Gastroesophageal sphincter (tissue), 4 donors: ENCODE results near the gene SSH3. TPM values are rescaled to one million over a fixed set of nuclear protein-coding genes. Genes with fewer than 3 reads are reported as not detected.
A peak's percentile ranks its signal among the peaks of the same experiment; 100 is the strongest.

Source experiments
- ATAC-seq: fragments of 150-250 bp; one replicate; pipeline ENCODE4 v1.9.1; 2016; ENCODE audit warnings: mild to moderate bottlenecking, moderate library complexity
- H3K27ac ChIP-seq, 4 donors: fragments of 200-600 bp; sonication (generic) in 3 of 4; 1 replicate in 3 of 4; 2 replicates in 1 of 4; pipeline ENCODE4 v1.5.1; 2016 to 2019
- H3K27me3 ChIP-seq: fragments of 200-600 bp; sonication (generic); one replicate; pipeline ENCODE4 v1.5.1; 2019
- H3K36me3 ChIP-seq, 2 donors: fragments of 200-600 bp; sonication (generic); one replicate each; pipeline ENCODE4 v1.5.1; 2019; ENCODE audit warnings: control low read depth in 1 of 2
- H3K4me1 ChIP-seq, 3 donors: fragments of 200-600 bp; sonication (generic); 1 replicate in 2 of 3; 2 replicates in 1 of 3; pipeline ENCODE4 v1.5.1; 2016 to 2019; ENCODE audit warnings: control low read depth in 2 of 3
- H3K4me3 ChIP-seq, 2 donors: fragments of 200-600 bp; sonication (generic); one replicate each; pipeline ENCODE4 v1.5.1; 2019; ENCODE audit warnings: mild to moderate bottlenecking in 1 of 2, moderate library complexity in 1 of 2
- H3K9me3 ChIP-seq, 3 donors: fragments of 200-600 bp; sonication (generic); one replicate each; pipeline ENCODE4 v1.5.1; 2017 to 2019; ENCODE audit warnings: control low read depth in 2 of 3
- EP300 ChIP-seq: sonication (generic); formaldehyde crosslinking; IDR thresholded peaks from one replicate; pipeline ENCODE4 v1.6.1; 2017; ENCODE audit warnings: antibody characterized with exemption, mild to moderate bottlenecking
- POLR2A ChIP-seq, 2 donors: fragments of 450-650 bp; IDR thresholded peaks; one replicate each; pipeline ENCODE4 v1.6.1; 2017; ENCODE audit warnings: antibody characterized with exemption in 2 of 2, mild to moderate bottlenecking in 2 of 2, moderate library complexity in 1 of 2
- POLR2AphosphoS5 ChIP-seq: sonication (generic); formaldehyde crosslinking; IDR thresholded peaks from one replicate; pipeline ENCODE4 v1.6.1; 2017; ENCODE audit warnings: antibody characterized with exemption
- WGBS, 2 donors: methylation state at CpG; one replicate each; pipeline ENCODE4 v1.1.5; 2018; ENCODE audit warnings: low coverage in 1 of 2; 5-methylcytosine and 5-hydroxymethylcytosine counted together
- total RNA-seq, 4 donors: library from RNA; depleted of rRNA; stranded (reverse); fragments of >200 nt; gene quantifications; one replicate each; pipeline ENCODE4 v1.1.0, GENCODE V29; 2016
- TF ChIP-seq, protein P1 (sequence below), 4 experiments: fragments of 200-600 bp in 2 of 4; fragments of 450-650 bp in 2 of 4; sonication (generic) in 1 of 4; IDR thresholded peaks; one replicate each; pipeline ENCODE4 v1.5.1; 2017 to 2019; ENCODE audit warnings: antibody characterized with exemption in 4 of 4, mild to moderate bottlenecking in 2 of 4, moderate library complexity in 2 of 4

The SSH3 gene
- 10 to 100 TPM; 33.9 to 58.4 (median 41.9) TPM for total RNA-seq

DNA sequence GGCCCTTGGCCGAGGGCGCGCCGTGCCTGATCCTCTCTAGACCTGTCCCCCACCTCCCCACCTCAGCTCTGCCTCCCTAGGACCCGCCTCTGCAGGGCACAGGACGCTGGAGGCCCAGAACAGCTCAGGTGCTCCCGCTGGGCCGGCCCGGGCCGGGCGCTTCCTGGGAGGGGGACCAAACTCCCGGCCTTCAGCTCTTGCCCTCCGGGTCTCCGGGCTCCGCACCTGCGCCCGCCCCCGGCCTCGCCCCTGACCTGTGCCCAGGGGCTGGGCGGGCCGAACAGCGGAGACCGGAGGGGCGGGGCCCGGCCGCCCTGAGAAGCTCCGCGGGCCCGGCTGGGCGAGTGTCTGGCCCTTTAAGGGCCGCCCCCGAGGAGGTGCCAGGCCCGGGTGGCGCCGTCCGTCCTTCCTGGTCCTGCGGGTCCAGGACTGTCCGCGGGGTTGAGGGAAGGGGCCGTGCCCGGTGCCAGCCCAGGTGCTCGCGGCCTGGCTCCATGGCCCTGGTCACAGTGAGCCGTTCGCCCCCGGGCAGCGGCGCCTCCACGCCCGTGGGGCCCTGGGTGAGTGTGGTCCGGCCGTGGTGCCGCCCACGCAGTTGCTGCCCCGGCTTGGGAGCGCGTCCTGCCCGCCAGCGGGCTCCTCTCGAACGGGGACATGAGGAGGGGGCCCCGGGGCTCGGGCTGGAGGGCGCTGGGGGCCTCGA is at the start of gene SSH3:
Gene SSH3, plus strand, starts transcription at position 399 of the 703 bp plus-strand sequence. Its CDS starts 96 bp downstream, at position 495.
- H3K4me1 ChIP-seq, result peaks cover 0 to 37% (median 18%) of the 10 kb centered on the region in 3 donors
- no peaks in the 10 kb centered on the region for H3K27me3 ChIP-seq
- ATAC-seq, result peak; percentile 88
- H3K4me3 ChIP-seq, result peak within 1 kb of the TSS; percentile 80 to 98
- TF ChIP-seq EP300 (no peak), POLR2A (IDR thresholded peaks at IDR 0.05) (peak in 1 of 2 donors; percentile 31), POLR2AphosphoS5 (peak; percentile 51)
- H3K36me3 ChIP-seq, result peaks cover 0 to 59% of the 10 kb centered on the region in 2 donors
- 0% methylated on average over 4 of the region's 65 CpGs; no CpG with 5 or more reads in 1 of the 2 donors for whole genome bisulfite sequencing, 2 donors
- peak within 1 kb of the TSS; percentile 5 to 82 (median 78) for H3K27ac ChIP-seq
- no peaks in the 10 kb centered on the region for H3K9me3 ChIP-seq

GRCh38 chr11:67253872-67254624 is 49.3 kb upstream of the SSH3 start:
- H3K27ac ChIP-seq, result peak overlapping the region in 1 of 4 donors; percentile 13
- TF ChIP-seq EP300, result no peak
- no peak for TF ChIP-seq POLR2A (IDR thresholded peaks at IDR 0.05)
- TF ChIP-seq, protein P1, sequence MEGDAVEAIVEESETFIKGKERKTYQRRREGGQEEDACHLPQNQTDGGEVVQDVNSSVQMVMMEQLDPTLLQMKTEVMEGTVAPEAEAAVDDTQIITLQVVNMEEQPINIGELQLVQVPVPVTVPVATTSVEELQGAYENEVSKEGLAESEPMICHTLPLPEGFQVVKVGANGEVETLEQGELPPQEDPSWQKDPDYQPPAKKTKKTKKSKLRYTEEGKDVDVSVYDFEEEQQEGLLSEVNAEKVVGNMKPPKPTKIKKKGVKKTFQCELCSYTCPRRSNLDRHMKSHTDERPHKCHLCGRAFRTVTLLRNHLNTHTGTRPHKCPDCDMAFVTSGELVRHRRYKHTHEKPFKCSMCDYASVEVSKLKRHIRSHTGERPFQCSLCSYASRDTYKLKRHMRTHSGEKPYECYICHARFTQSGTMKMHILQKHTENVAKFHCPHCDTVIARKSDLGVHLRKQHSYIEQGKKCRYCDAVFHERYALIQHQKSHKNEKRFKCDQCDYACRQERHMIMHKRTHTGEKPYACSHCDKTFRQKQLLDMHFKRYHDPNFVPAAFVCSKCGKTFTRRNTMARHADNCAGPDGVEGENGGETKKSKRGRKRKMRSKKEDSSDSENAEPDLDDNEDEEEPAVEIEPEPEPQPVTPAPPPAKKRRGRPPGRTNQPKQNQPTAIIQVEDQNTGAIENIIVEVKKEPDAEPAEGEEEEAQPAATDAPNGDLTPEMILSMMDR (IDR thresholded peaks at IDR 0.05), result no peak
- no peak for TF ChIP-seq POLR2AphosphoS5
- H3K36me3 ChIP-seq, result peaks cover 9 to 85% of the 10 kb centered on the region in 2 donors

GRCh38 chr11:67254798-67255197 is 48.5 kb upstream of the SSH3 start:
- H3K27me3 ChIP-seq, result no peaks in the 10 kb centered on the region
- peak overlapping the region in 1 of 4 donors; percentile 27 for H3K27ac ChIP-seq
- no peaks in the 10 kb centered on the region for H3K9me3 ChIP-seq
- no peak for TF ChIP-seq POLR2A (IDR thresholded peaks at IDR 0.05)
- no peak for TF ChIP-seq EP300
- no peak for TF ChIP-seq POLR2AphosphoS5
- TF ChIP-seq, protein P1 (IDR thresholded peaks at IDR 0.05), result no peak
- peaks cover 0 to 8% (median 0%) of the 10 kb centered on the region in 3 donors for H3K4me1 ChIP-seq
- peaks cover 9 to 77% of the 10 kb centered on the region in 2 donors for H3K36me3 ChIP-seq
- WGBS, 2 donors, result 100% methylated on average over 2 of the region's 15 CpGs; no CpG with 5 or more reads in 1 of the 2 donors
- no peak overlapping the region for H3K4me3 ChIP-seq
- ATAC-seq, result no peak

More at GRCh38 chr11:67253872-67254624, 49.3 kb upstream of the SSH3 start:
- no peak overlapping the region for H3K4me3 ChIP-seq
- no peaks in the 10 kb centered on the region for H3K27me3 ChIP-seq
- no peak for ATAC-seq
- WGBS, 2 donors, result 84 to 86% methylated on average over 13 to 14 of the region's 14 CpGs
- H3K4me1 ChIP-seq, result peaks cover 0 to 8% (median 0%) of the 10 kb centered on the region in 3 donors
- H3K9me3 ChIP-seq, result no peaks in the 10 kb centered on the region

DNA sequence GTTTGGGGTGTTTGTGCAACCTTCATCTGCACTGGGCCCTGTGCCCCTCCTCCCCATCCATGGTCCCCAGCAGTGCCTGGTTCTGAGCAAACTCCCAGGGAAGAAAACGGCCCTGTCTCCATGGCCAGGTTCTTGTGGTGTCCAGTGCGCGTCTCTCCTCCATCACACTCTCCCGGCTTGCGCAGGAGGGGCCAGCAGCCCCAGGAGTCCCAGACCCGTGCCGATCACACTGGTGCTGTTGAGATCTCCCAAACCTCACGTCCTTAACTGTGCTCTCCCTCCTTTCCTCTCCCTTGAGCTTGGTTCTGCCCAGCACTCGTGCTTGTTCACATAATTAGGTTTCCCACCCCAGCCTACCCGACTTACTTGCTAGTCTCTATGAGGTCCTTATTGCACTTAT is 48.0 kb upstream of the SSH3 start:
- peaks cover 0 to 8% (median 0%) of the 10 kb centered on the region in 3 donors for H3K4me1 ChIP-seq
- TF ChIP-seq POLR2AphosphoS5 (no peak), POLR2A (IDR thresholded peaks at IDR 0.05) (no peak), EP300 (no peak)
- TF ChIP-seq, protein P1 (IDR thresholded peaks at IDR 0.05), result no peak
- H3K4me3 ChIP-seq, result no peak overlapping the region
- no peaks in the 10 kb centered on the region for H3K9me3 ChIP-seq
- peaks cover 9 to 72% of the 10 kb centered on the region in 2 donors for H3K36me3 ChIP-seq
- H3K27me3 ChIP-seq, result no peaks in the 10 kb centered on the region
- 79 to 81% methylated on average over 8 to 9 of the region's 10 CpGs for WGBS, 2 donors
- H3K27ac ChIP-seq, result peak overlapping the region in 1 of 4 donors; percentile 27
- no peak for ATAC-seq

DNA sequence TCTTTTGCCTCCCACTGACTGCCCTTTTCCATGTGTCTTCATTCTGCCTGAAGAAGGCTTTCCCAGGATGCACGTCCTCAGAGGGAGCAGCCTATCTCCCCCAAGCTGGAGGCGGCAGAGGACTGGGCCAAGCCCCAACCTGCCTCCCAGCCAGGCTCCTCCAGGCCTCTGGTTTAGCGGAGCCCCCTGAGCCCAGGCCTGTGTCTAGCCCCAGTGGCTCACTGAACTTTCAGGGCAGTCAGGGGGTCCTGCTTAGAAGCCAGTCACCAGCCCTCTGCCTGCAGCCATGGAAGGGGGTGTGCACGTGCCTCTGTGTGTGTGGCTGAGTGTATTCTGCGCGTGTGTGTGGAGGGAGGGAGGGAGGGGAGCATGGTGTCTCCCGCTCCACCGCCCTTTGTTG is 47.5 kb upstream of the SSH3 start:
- WGBS, 2 donors, result 40 to 96% methylated on average over 1 to 4 of the region's 8 CpGs
- Histone ChIP-seq H3K27ac (peak overlapping the region in 1 of 4 donors; percentile 27), H3K36me3 (peaks cover 9 to 66% of the 10 kb centered on the region in 2 donors), H3K4me1 (peaks cover 0 to 9% (median 0%) of the 10 kb centered on the region in 3 donors), H3K27me3 (no peaks in the 10 kb centered on the region), H3K9me3 (no peaks in the 10 kb centered on the region), H3K4me3 (no peak overlapping the region)
- no peak for ATAC-seq
- no peak for TF ChIP-seq POLR2AphosphoS5
- TF ChIP-seq, protein P1 (IDR thresholded peaks at IDR 0.05), result no peak
- no peak for TF ChIP-seq EP300
- no peak for TF ChIP-seq POLR2A (IDR thresholded peaks at IDR 0.05)
